Heart left ventricle (tissue), 13 donors: Measurements from ENCODE around the gene PILRA.

ENCODE experiments used
- POLR2A ChIP-seq, 2 donors: fragments of 450-650 bp; IDR thresholded peaks; one replicate each; pipeline ENCODE4 v1.6.1; 2017; ENCODE audit warnings: antibody characterized with exemption in 2 of 2, mild to moderate bottlenecking in 2 of 2, moderate library complexity in 2 of 2
- TF ChIP-seq, protein P1 (sequence below), 12 donors: fragments of 200-600 bp; sonication (generic) in 4 of 12; IDR thresholded peaks; one replicate each; pipeline versions ENCODE4 v1.5.0 to v1.8.0; 2018 to 2022; ENCODE audit warnings: antibody characterized with exemption in 12 of 12, mild to moderate bottlenecking in 5 of 12
- donor health status: ischemic (EF 13 %, LVEDD 7.1; RV severe dilation, severe dysfunction).
- donor health status: DM: no; HTN: yes; CAD: no.
- donor health status: DM: no; HTN: no; CAD: no.
- donor health status: ischemic (EF 25% LVEDD 6.9; RV normal size, moderate dysfunction).
- donor health status: ischemic (EF 25% LVEDD 5.7; RV mildly dilated, moderate dysfunction).
- donor health status: ischemic (EF 35%, LVEDD 5.7; RV mildly dilated, moderate dysfunction).
- donor health status: nonischemic (EF 11% LVEDD 7.7; RV severe dilation, severe dysfunction).
- donor health status: DM: yes; HTN: yes; CAD: no.
- donor health status: PGD.
- donor health status: ischemic (EF 29% LVEDD 5.4; RV normal size, mild dysfunction).
- donor health status: nonischemic (EF 23%, LVEDD 6.1; RV moderate dilation, normal function).

DNA sequence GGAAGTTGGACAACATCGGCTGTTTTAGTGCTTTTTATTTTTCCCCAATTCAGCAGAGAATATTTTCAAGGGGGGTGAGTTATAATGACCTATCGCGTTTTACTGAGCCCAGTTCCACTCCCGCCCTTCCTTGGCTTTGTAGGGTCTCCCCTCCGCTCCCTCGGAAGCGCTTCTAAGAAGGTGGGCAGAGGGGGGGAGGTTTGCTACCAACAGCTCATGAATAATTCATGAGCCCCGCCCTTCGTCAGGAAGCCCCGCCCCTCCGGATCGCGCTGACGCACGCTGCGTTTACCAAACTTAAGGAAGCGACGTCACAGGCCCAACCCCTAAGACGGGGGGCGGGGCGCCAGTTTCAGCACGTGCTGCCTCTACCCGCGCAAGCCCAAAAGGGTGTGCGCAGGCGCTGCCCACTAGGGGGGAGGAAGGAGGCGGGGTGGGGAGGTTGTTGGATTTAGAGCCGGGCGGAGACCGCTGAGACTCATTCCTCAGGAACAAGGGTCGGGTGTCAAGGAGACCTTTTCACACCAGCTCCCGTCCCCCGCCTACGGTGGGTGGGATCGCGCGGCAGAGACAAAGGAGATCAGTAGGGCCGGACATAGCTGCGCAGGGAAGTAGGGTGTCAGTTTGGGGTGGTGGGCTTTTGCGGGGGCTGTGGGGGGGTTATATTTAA is 55.8 kb downstream of the PILRA start:
- peak in 1 of 2 donors; percentile 72 for TF ChIP-seq POLR2A (IDR thresholded peaks at IDR 0.05)
- TF ChIP-seq, protein P1, sequence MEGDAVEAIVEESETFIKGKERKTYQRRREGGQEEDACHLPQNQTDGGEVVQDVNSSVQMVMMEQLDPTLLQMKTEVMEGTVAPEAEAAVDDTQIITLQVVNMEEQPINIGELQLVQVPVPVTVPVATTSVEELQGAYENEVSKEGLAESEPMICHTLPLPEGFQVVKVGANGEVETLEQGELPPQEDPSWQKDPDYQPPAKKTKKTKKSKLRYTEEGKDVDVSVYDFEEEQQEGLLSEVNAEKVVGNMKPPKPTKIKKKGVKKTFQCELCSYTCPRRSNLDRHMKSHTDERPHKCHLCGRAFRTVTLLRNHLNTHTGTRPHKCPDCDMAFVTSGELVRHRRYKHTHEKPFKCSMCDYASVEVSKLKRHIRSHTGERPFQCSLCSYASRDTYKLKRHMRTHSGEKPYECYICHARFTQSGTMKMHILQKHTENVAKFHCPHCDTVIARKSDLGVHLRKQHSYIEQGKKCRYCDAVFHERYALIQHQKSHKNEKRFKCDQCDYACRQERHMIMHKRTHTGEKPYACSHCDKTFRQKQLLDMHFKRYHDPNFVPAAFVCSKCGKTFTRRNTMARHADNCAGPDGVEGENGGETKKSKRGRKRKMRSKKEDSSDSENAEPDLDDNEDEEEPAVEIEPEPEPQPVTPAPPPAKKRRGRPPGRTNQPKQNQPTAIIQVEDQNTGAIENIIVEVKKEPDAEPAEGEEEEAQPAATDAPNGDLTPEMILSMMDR (IDR thresholded peaks at IDR 0.05) = peak in 6 of 12 donors; percentile 11 to 39 (median 20)
